Measurements from ENCODE around the gene CAMKK2. TPM values are rescaled to one million over a fixed set of nuclear protein-coding genes. Genes with fewer than 3 reads are reported as not detected.

Gene CAMKK2
- total and polyA plus RNA-seq, 2 of the 4 experiments (the other 2 are of a cell fraction) = 15.2 to 24.7 TPM

GRCh38 chr12:121212875-121213274 lies 83.6 kb downstream of the CAMKK2 start:
- dilution Hi-C loops (cut with HindIII; ENCODE audit: low sequenced_read_pairs, unreplicated experiment) (no loop called here), intact Hi-C loops (cut with micrococcal nuclease) (loop anchor here (5.0 kb wide), 2 partner anchors 86 to 101 kb away; no protein-coding TSS in a partner anchor), in situ Hi-C loops (cut with MboI; ENCODE audit: low sequenced_read_pairs) (no loop called here)
- Histone ChIP-seq H3K27me3 (ENCODE audit: control insufficient read depth, insufficient read depth, low read length) (no peaks in the 10 kb centered on the region), H3K4me2 (ENCODE audit: low read depth, low read length) (no peak overlapping the region), H2BK120ac (ENCODE audit: low read depth, low read length) (peak overlapping the region; percentile 27; the same call in 1 of the 2 replicates), H3K27ac (ENCODE audit: insufficient read depth, low read length) (no peak overlapping the region), H2AFZ (replicated peaks; ENCODE audit: low read length, poor library complexity) (no peak overlapping the region), H3K4ac (ENCODE audit: low read depth, low read length) (no peak overlapping the region), H3K36me3 (ENCODE audit: control insufficient read depth, insufficient read depth, low read length) (peaks cover 2% of the 10 kb centered on the region; the same call in 1 of the 2 replicates), H3K4me1 (ENCODE audit: control insufficient read depth, insufficient read depth, low read length) (peaks cover 7% of the 10 kb centered on the region), H3K79me1 (ENCODE audit: low read depth in 1 of 2, low read length in 2 of 2) (peaks cover 2 to 46% of the 10 kb centered on the region in 2 experiments; a peak in 3 of 4 replicates), H4K20me1 (ENCODE audit: insufficient read depth, low read length) (no peaks in the 10 kb centered on the region), H2AK9ac (replicated peaks; ENCODE audit: low read depth, low read length, poor library complexity) (no peak overlapping the region), H2BK20ac (ENCODE audit: low read depth, low read length) (no peak overlapping the region), H3K56ac (ENCODE audit: extremely low read depth, insufficient read depth, low read length) (no peak overlapping the region), H2BK5ac (ENCODE audit: low read depth, low read length, poor library complexity, severe bottlenecking) (no peak overlapping the region), H2AK5ac (ENCODE audit: low read depth, low read length) (no peak overlapping the region), H4K91ac (ENCODE audit: insufficient read depth, low read depth, low read length) (no peak overlapping the region), H4K5ac (ENCODE audit: low read depth, low read length) (no peak overlapping the region), H3K18ac (ENCODE audit: low read depth, low read length) (no peak overlapping the region), H3K23ac (ENCODE audit: low read depth, low read length) (no peak overlapping the region), H3K9me1 (ENCODE audit: insufficient read depth, low read length) (peaks cover 4% of the 10 kb centered on the region), H3K9ac (ENCODE audit: low read depth, low read length) (no peak overlapping the region), H2BK15ac (ENCODE audit: low read depth, low read length) (no peak overlapping the region), H3K14ac (replicated peaks; ENCODE audit: low read depth, low read length) (no peak overlapping the region; the same call in 1 of the 2 replicates), H3K9me3 (ENCODE audit: control insufficient read depth, insufficient read depth, low read length) (no peaks in the 10 kb centered on the region), H3K4me3 (ENCODE audit: insufficient read depth, low read depth, low read length) (no peak overlapping the region), H4K8ac (ENCODE audit: low read depth in 2 of 2, low read length in 2 of 2) (no peak overlapping the region)
- DNase-seq = no peak
- ATAC-seq (ENCODE audit: low read depth) = no peak
- ChIA-PET CTCF (no interaction called here), POLR2A (ENCODE audit: unreplicated experiment) (no interaction called here)
- TF ChIP-seq CHD1 (IDR thresholded peaks at IDR 0.05; ENCODE audit: low read depth, low read length) (no peak), BHLHE40 (IDR thresholded peaks at IDR 0.05; ENCODE audit: low read depth, low read length) (no peak), CEBPB (IDR thresholded peaks at IDR 0.05; ENCODE audit: low read depth, low read length) (no peak), NFE2L2 (IDR thresholded peaks at IDR 0.05; ENCODE audit: low read depth, low read length) (no peak), RFX5 (IDR thresholded peaks at IDR 0.05; ENCODE audit: low read depth, low read length) (no peak), RAD21 (IDR thresholded peaks at IDR 0.05; ENCODE audit: low read length) (no peak), MXI1 (IDR thresholded peaks at IDR 0.05; ENCODE audit: borderline replicate concordance, low read depth, low read length) (no peak)
- no TSS peak for BruUV-seq (replicated peaks)
- 100% methylated on average over 1 of the region's 5 CpGs; no CpG with 5 or more reads in 1 of the 2 experiments for WGBS, 2 experiments (ENCODE audit: extremely low coverage in 2 of 2, insufficient read length in 1 of 2)
